H1 (cell line): Measurements from ENCODE around the gene DARS2. TPM values are rescaled to one million over a fixed set of nuclear protein-coding genes. Genes with fewer than 3 reads are reported as not detected.

Experiments used
- BCL11A ChIP-seq, 2 experiments: IDR thresholded peaks; one replicate each; pipeline ENCODE4 v1.6.1; 2011; ENCODE audit warnings: low read depth in 2 of 2, low read length in 2 of 2, mild to moderate bottlenecking in 2 of 2
- CBX8 ChIP-seq: fragments of 300-800, 300-1000 bp; sonication (generic); IDR thresholded peaks from 2 replicates; pipeline ENCODE4 v1.7.1; 2016; ENCODE audit warnings: low read depth, low read length, borderline replicate concordance
- CTBP2 ChIP-seq: IDR thresholded peaks from 2 replicates; pipeline ENCODE4 v1.7.0; 2011; ENCODE audit warnings: borderline replicate concordance, mild to moderate bottlenecking, moderate library complexity, mixed read lengths, low read length; ENCODE audit not compliant: insufficient read depth, insufficient read length
- EP300 ChIP-seq, 2 experiments: IDR thresholded peaks; 1 replicate in 1 of 2; 2 replicates in 1 of 2; pipeline ENCODE4 v1.6.1; 2011 to 2012; ENCODE audit warnings: low read depth in 2 of 2, low read length in 2 of 2, mild to moderate bottlenecking in 2 of 2, borderline replicate concordance in 1 of 2, inconsistent platforms in 1 of 2, moderate library complexity in 1 of 2
- HDAC2 ChIP-seq, 2 experiments: fragments of 300-600 bp in 1 of 2; sonication (generic) in 1 of 2; IDR thresholded peaks; 2 replicates each; pipeline ENCODE4 v1.6.1; 2011 to 2012; ENCODE audit warnings: low read depth in 2 of 2, low read length in 2 of 2, mild to moderate bottlenecking in 2 of 2, moderate library complexity in 2 of 2, borderline replicate concordance in 1 of 2, inconsistent platforms in 1 of 2
- NANOG ChIP-seq: IDR thresholded peaks from 2 replicates; pipeline ENCODE4 v1.6.1; 2011; ENCODE audit warnings: low read length, low read depth, mild to moderate bottlenecking, inconsistent platforms; ENCODE audit not compliant: insufficient read depth, poor library complexity, severe bottlenecking
- NRF1 ChIP-seq: IDR thresholded peaks from 2 replicates; pipeline ENCODE4 v1.6.1; 2011; ENCODE audit warnings: mild to moderate bottlenecking, low read depth, low read length, improper control_type of control experiment
- SAP30 ChIP-seq: fragments of 300-600 bp; sonication (generic); IDR thresholded peaks from 2 replicates; pipeline ENCODE4 v1.7.1; 2012; ENCODE audit warnings: low read length, moderate library complexity, mild to moderate bottlenecking, inconsistent platforms; ENCODE audit not compliant: insufficient read depth, insufficient replicate concordance
- polyA plus RNA-seq, 7 experiments: library from polyadenylated mRNA; depleted of rRNA in 3 of 7; stranded (reverse) in 5 of 7; unstranded in 2 of 7; fragments of >200 nt in 5 of 7; fragments of 200-250 nt in 2 of 7; gene quantifications; 1 replicate in 5 of 7; 2 replicates in 1 of 7; 4 replicates in 1 of 7; pipeline versions ENCODE4 v1.2.1 to v1.2.3, GENCODE V29; 2011 to 2013; ENCODE audit warnings: missing spikeins in 2 of 7, mixed read lengths in 2 of 7
- total RNA-seq: library from RNA; stranded (reverse); fragmentation: NEBNext Ultra II Directional; extraction: Animal tissue kit (Norgen Biotek cat#: 25700); gene quantifications from 2 replicates; pipeline ENCODE4 v1.2.1, GENCODE V29; 2021

The DARS2 gene
- total and polyA plus RNA-seq, 2 of the 8 experiments (the other 6 are each of a cell fraction or from before 2014, with no cell fraction given), result 21.0 to 35.2 TPM

GRCh38 chr1:173824315-173825081 is at the start of gene DARS2, which contains the start of gene CENPL (continued):
- no peak; a peak in 1 of 4 replicates for TF ChIP-seq HDAC2 (IDR thresholded peaks at IDR 0.05; ENCODE audit: borderline replicate concordance in 1 of 2, low read depth in 2 of 2, low read length in 2 of 2)
- peak; percentile 40 for TF ChIP-seq CTBP2
- TF ChIP-seq EP300 (IDR thresholded peaks at IDR 0.05; ENCODE audit: borderline replicate concordance in 1 of 2, low read depth in 2 of 2, low read length in 2 of 2), result no peak
- peak; percentile 5 for TF ChIP-seq SAP30
- no peak for TF ChIP-seq NRF1
- no peak for TF ChIP-seq NANOG
- no peak for TF ChIP-seq BCL11A (IDR thresholded peaks at IDR 0.05; ENCODE audit: low read depth in 2 of 2, low read length in 2 of 2)
- TF ChIP-seq CBX8, result no peak
